Measurements from ENCODE around the gene STOML1.

Gene STOML1

DNA sequence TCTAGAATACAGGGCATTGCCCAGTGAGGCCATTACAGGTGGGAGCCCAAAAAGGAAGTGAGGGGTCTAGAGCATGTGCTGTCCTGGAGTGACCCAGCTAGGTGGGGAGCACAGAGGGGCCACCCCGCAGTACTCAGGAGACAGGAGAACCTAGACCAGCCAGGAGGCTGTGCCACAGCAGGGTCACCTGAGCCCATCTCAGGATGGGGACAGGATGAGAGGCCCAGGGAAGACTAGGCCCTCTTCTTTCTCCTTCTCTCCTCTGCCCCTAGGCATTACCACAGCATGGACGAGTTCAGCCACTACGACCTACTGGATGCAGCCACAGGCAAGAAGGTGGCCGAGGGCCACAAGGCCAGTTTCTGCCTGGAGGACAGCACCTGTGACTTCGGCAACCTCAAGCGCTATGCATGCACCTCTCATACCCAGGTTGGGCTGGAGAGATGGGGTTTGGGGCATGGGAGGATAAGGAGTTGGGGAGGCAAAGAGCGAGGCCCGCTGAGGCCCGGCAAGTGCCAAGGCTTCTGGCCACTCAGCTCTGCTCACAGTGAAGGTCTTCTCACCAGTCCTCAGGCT lies 45.2 kb downstream of the STOML1 start:
- H4K20me1 ChIP-seq (ENCODE audit: insufficient read depth): no peaks in the 10 kb centered on the region
- no peak overlapping the region for H3K9ac ChIP-seq
- H3K36me3 ChIP-seq (ENCODE audit: insufficient read depth): no peaks in the 10 kb centered on the region
- H3K4me1 ChIP-seq (ENCODE audit: low read depth, poor library complexity, severe bottlenecking): no peaks in the 10 kb centered on the region
- no peak overlapping the region for H3K4me2 ChIP-seq
- H3K27ac ChIP-seq: no peak overlapping the region
- H3K79me2 ChIP-seq (ENCODE audit: insufficient read depth, low read depth): no peaks in the 10 kb centered on the region
- no peak overlapping the region for H3K4me3 ChIP-seq (IDR thresholded peaks at IDR 0.05; ENCODE audit: insufficient read depth, low read depth, low read length)
- TF ChIP-seq, protein P1, sequence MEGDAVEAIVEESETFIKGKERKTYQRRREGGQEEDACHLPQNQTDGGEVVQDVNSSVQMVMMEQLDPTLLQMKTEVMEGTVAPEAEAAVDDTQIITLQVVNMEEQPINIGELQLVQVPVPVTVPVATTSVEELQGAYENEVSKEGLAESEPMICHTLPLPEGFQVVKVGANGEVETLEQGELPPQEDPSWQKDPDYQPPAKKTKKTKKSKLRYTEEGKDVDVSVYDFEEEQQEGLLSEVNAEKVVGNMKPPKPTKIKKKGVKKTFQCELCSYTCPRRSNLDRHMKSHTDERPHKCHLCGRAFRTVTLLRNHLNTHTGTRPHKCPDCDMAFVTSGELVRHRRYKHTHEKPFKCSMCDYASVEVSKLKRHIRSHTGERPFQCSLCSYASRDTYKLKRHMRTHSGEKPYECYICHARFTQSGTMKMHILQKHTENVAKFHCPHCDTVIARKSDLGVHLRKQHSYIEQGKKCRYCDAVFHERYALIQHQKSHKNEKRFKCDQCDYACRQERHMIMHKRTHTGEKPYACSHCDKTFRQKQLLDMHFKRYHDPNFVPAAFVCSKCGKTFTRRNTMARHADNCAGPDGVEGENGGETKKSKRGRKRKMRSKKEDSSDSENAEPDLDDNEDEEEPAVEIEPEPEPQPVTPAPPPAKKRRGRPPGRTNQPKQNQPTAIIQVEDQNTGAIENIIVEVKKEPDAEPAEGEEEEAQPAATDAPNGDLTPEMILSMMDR (conservative IDR thresholded peaks at IDR 0.05; ENCODE audit: low read depth, low read length): no peak
- H2AFZ ChIP-seq (ENCODE audit: low read depth): no peak overlapping the region
- no peaks in the 10 kb centered on the region for H3K27me3 ChIP-seq (ENCODE audit: insufficient read depth, low read depth)

GRCh38 chr15:73946046-73946721 lies 45.9 kb downstream of the STOML1 start:
- no peaks in the 10 kb centered on the region for H3K27me3 ChIP-seq (ENCODE audit: insufficient read depth, low read depth)
- no peak overlapping the region for H3K4me2 ChIP-seq
- no peak overlapping the region for H2AFZ ChIP-seq (ENCODE audit: low read depth)
- H3K4me1 ChIP-seq (ENCODE audit: low read depth, poor library complexity, severe bottlenecking): no peaks in the 10 kb centered on the region
- no peaks in the 10 kb centered on the region for H3K79me2 ChIP-seq (ENCODE audit: insufficient read depth, low read depth)
- no peaks in the 10 kb centered on the region for H3K36me3 ChIP-seq (ENCODE audit: insufficient read depth)
- H3K27ac ChIP-seq: no peak overlapping the region
- TF ChIP-seq, protein P1 (conservative IDR thresholded peaks at IDR 0.05; ENCODE audit: low read depth, low read length): no peak
- H3K4me3 ChIP-seq (IDR thresholded peaks at IDR 0.05; ENCODE audit: insufficient read depth, low read depth, low read length): no peak overlapping the region
- no peak overlapping the region for H3K9ac ChIP-seq
- no peaks in the 10 kb centered on the region for H4K20me1 ChIP-seq (ENCODE audit: insufficient read depth)

DNA sequence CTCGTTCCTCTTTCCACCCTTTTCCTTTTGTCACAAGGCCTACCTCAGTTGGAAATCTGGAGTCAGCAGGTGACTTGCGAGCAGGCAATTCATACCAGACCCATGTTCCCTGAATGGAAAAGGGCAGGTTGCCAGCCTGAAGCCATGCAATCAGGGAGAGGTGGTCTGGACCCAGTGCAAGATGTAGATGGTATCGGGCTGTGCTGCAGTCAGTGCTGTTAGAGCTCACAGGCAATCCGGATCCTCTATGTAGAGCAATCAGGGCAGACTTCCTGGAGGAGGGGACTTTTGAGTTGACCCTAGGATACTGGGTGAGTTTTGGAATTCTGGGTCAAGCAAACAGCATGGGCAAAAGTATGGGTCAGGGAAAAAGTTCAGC lies 47.0 kb downstream of the STOML1 start:
- no peaks in the 10 kb centered on the region for H3K36me3 ChIP-seq (ENCODE audit: insufficient read depth)
- H3K4me3 ChIP-seq (IDR thresholded peaks at IDR 0.05; ENCODE audit: insufficient read depth, low read depth, low read length): no peak overlapping the region
- H3K79me2 ChIP-seq (ENCODE audit: insufficient read depth, low read depth): no peaks in the 10 kb centered on the region
- no peaks in the 10 kb centered on the region for H4K20me1 ChIP-seq (ENCODE audit: insufficient read depth)
- no peak overlapping the region for H3K4me2 ChIP-seq
- TF ChIP-seq, protein P1 (conservative IDR thresholded peaks at IDR 0.05; ENCODE audit: low read depth, low read length): no peak
- no peak overlapping the region for H2AFZ ChIP-seq (ENCODE audit: low read depth)
- H3K4me1 ChIP-seq (ENCODE audit: low read depth, poor library complexity, severe bottlenecking): no peaks in the 10 kb centered on the region
- no peak overlapping the region for H3K9ac ChIP-seq
- no peaks in the 10 kb centered on the region for H3K27me3 ChIP-seq (ENCODE audit: insufficient read depth, low read depth)
- no peak overlapping the region for H3K27ac ChIP-seq

DNA sequence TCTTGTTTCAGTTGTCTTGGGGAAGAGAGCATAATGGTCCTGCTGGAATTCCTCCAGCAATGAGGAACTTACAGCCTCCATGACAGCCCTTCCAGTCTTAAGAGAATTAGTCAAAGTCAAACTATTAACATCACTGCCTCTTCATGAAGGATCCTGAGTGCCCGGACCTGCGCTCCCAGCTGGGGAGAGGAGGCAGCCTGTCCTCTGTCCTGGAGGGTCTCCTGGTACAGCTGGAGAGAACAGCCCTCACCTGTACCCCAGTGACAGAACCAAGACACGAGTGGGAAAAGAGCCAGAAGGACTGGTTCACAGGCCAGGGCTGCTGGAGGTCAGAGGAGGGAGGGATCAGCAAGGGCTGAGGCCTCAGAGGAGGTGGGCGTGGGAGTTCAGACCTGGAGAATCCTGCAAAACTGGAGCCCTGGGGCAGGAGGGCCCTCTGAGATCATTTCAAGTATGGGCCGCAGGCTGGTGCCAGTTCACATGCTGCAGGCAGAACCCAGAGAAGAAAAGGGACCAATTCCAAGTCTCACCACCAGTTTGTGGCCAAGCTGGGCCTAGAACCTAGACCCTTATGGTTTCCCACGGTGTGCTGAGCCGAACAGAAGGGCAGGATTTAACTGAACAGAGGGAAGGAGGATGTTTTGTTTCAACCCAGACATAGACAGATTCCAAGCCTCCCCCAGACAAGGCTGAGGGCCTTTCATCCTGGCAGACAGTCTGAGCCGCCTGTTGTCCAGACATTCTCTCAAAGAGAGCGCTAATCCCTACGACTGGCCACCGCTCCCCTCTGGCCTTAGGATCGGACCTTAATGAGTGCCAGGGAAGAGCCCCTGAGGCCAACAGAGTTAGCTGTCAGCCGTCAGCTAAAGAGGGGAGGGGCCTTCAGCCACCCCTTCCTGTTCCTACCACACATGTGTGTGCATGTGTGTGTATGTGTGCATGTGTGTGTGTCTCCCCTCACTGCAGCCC lies 47.6 kb downstream of the STOML1 start:
- Histone ChIP-seq H3K9ac (no peak overlapping the region), H3K4me1 (ENCODE audit: low read depth, poor library complexity, severe bottlenecking) (no peaks in the 10 kb centered on the region), H2AFZ (ENCODE audit: low read depth) (no peak overlapping the region), H4K20me1 (ENCODE audit: insufficient read depth) (no peaks in the 10 kb centered on the region), H3K27ac (no peak overlapping the region), H3K79me2 (ENCODE audit: insufficient read depth, low read depth) (no peaks in the 10 kb centered on the region), H3K36me3 (ENCODE audit: insufficient read depth) (no peaks in the 10 kb centered on the region), H3K4me3 (IDR thresholded peaks at IDR 0.05; ENCODE audit: insufficient read depth, low read depth, low read length) (no peak overlapping the region), H3K27me3 (ENCODE audit: insufficient read depth, low read depth) (no peaks in the 10 kb centered on the region), H3K4me2 (no peak overlapping the region)
- TF ChIP-seq, protein P1 (conservative IDR thresholded peaks at IDR 0.05; ENCODE audit: low read depth, low read length): no peak
